IMR-90 (cell line): ENCODE measurements around the gene SRC.

Experiments used
- CEBPB ChIP-seq: IDR thresholded peaks from 2 replicates; pipeline ENCODE4 v1.6.1; 2012; ENCODE audit warnings: low read depth, low read length, improper control_type of control experiment
- MXI1 ChIP-seq: IDR thresholded peaks from 2 replicates; pipeline ENCODE4 v1.6.1; 2012; ENCODE audit warnings: low read depth, mild to moderate bottlenecking, low read length, moderate library complexity, borderline replicate concordance
- POLR2A ChIP-seq: IDR thresholded peaks from 2 replicates; pipeline ENCODE4 v1.6.1; 2012; ENCODE audit warnings: mild to moderate bottlenecking, low read depth, low read length
- RAD21 ChIP-seq: IDR thresholded peaks from 2 replicates; pipeline ENCODE4 v1.6.1; 2012; ENCODE audit warnings: low read length, improper control_type of control experiment
- RCOR1 ChIP-seq: IDR thresholded peaks from 2 replicates; pipeline ENCODE4 v1.6.1; 2012; ENCODE audit warnings: mild to moderate bottlenecking, low read length, improper control_type of control experiment; ENCODE audit not compliant: insufficient replicate concordance
- TF ChIP-seq, protein P1 (sequence below): conservative IDR thresholded peaks from 2 replicates; pipeline ENCODE4 v1.5.1; 2012; ENCODE audit warnings: mild to moderate bottlenecking, low read depth, low read length, improper control_type of control experiment
- TF ChIP-seq, protein P2 (sequence below): fragments of 150-350 bp; IDR thresholded peaks from 2 replicates; pipeline ENCODE4 v1.6.1; 2016; ENCODE audit warnings: low read depth, mild to moderate bottlenecking, low read length, moderate library complexity, borderline replicate concordance

DNA sequence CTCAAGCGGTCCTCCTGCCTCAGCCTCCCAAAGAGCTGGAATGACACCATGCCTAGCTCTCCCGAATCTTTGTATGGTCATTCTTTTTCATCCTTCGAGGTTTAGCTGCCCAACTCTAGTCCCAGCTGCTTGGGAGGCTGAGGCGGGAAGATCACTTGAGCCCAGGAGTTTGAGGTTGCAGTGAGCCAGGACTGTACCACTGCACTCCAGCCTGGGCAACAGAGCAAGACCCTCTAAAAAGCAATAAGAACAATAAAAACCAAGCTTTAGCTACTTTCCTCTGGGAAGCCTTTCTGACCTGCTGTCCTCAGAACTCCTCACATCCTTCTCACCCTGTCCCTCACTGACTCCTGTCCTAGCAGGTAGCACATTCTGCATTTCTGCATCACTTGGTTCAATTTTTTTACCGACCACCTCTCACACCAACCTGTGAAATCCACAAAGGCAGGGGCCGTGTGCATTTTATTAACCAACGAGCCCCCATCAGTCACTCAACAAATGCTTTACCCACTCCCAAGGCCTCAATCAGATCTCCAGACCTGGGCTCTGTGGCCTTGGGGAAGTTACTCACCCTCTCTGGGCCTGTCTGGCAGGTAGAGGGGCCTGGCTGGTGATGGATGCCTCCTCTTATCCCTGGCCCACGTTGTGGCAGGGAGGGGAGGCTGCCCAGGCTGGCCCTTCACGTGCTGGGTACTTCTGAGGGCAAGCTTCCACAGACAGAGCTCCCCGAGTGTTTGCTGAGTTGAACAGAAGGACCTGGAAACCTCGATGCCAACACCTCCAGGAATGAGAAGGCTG lies 14.7 kb upstream of the SRC start:
- TF ChIP-seq, protein P1, sequence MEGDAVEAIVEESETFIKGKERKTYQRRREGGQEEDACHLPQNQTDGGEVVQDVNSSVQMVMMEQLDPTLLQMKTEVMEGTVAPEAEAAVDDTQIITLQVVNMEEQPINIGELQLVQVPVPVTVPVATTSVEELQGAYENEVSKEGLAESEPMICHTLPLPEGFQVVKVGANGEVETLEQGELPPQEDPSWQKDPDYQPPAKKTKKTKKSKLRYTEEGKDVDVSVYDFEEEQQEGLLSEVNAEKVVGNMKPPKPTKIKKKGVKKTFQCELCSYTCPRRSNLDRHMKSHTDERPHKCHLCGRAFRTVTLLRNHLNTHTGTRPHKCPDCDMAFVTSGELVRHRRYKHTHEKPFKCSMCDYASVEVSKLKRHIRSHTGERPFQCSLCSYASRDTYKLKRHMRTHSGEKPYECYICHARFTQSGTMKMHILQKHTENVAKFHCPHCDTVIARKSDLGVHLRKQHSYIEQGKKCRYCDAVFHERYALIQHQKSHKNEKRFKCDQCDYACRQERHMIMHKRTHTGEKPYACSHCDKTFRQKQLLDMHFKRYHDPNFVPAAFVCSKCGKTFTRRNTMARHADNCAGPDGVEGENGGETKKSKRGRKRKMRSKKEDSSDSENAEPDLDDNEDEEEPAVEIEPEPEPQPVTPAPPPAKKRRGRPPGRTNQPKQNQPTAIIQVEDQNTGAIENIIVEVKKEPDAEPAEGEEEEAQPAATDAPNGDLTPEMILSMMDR, result no peak
- TF ChIP-seq POLR2A (no peak), MXI1 (no peak), RAD21 (no peak), CEBPB (no peak), RCOR1 (no peak)
- TF ChIP-seq, protein P2, sequence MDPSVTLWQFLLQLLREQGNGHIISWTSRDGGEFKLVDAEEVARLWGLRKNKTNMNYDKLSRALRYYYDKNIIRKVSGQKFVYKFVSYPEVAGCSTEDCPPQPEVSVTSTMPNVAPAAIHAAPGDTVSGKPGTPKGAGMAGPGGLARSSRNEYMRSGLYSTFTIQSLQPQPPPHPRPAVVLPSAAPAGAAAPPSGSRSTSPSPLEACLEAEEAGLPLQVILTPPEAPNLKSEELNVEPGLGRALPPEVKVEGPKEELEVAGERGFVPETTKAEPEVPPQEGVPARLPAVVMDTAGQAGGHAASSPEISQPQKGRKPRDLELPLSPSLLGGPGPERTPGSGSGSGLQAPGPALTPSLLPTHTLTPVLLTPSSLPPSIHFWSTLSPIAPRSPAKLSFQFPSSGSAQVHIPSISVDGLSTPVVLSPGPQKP, result no peak
